ENCODE data around the gene ARPC5L. TPM values are rescaled to one million over a fixed set of nuclear protein-coding genes. Genes with fewer than 3 reads are reported as not detected.
A peak's percentile ranks its signal among the peaks of the same experiment; 100 is the strongest.

Gene ARPC5L
- total and polyA plus RNA-seq, 2 of the 13 experiments (the other 11 are each of a cell fraction or from before 2014, with no cell fraction given): 29.9 to 33.8 TPM

GRCh38 chr9:124854822-124855221 is 7.1 kb upstream of the ARPC5L start:
- 19% methylated on average over 7 of the region's 7 CpGs for WGBS (ENCODE audit: low lambda C conversion rate)
- H3K79me2 ChIP-seq (ENCODE audit: insufficient read depth, low read length): peaks cover 11% of the 10 kb centered on the region
- intact Hi-C loops (cut with micrococcal nuclease; ENCODE audit: unreplicated experiment): no loop called here
- DNase-seq (ENCODE audit: low spot score): no peak
- CTCF ChIA-PET (ENCODE audit: low intra/inter-chr PET ratio, low total read pairs): interaction anchor here (0.6 to 3.4 kb wide), 2 partner anchors 82 to 357 kb away, joined by 3 to 167 read pairs; partner anchors contain the start of gene NR6A1
- no peak for TF ChIP-seq ESRRA (CRISPR knock-in tag; IDR thresholded peaks at IDR 0.05; ENCODE audit: low read depth)
- no peak for TF ChIP-seq CC2D1A (CRISPR knock-in tag; IDR thresholded peaks at IDR 0.05)
- no peak for TF ChIP-seq ZNF3 (CRISPR knock-in tag; IDR thresholded peaks at IDR 0.05)
- no peak for TF ChIP-seq ZBTB21 (CRISPR knock-in tag; IDR thresholded peaks at IDR 0.05)
- no peak for TF ChIP-seq POLR2A (IDR thresholded peaks at IDR 0.05; ENCODE audit: insufficient read depth in 1 of 2, low read depth in 2 of 2, low read length in 2 of 2)
- TF ChIP-seq ZNF232 (CRISPR knock-in tag; IDR thresholded peaks at IDR 0.05; ENCODE audit: borderline replicate concordance): no peak
- TF ChIP-seq KLF6 (CRISPR knock-in tag; IDR thresholded peaks at IDR 0.05): no peak
- no peak for TF ChIP-seq HNRNPLL (IDR thresholded peaks at IDR 0.05; ENCODE audit: low read depth, low read length, poor library complexity, severe bottlenecking)
- TF ChIP-seq PAWR (CRISPR knock-in tag; IDR thresholded peaks at IDR 0.05; ENCODE audit: borderline replicate concordance): no peak
- TF ChIP-seq ELF4 (CRISPR knock-in tag; IDR thresholded peaks at IDR 0.05; ENCODE audit: borderline replicate concordance): no peak
- peaks cover 38% of the 10 kb centered on the region for H3K4me1 ChIP-seq (ENCODE audit: insufficient read depth, low read length)
- H3K27ac ChIP-seq (ENCODE audit: extremely low read length, insufficient read depth, low read length): no peak overlapping the region
- no peak for FAIRE-seq
- H3K4me2 ChIP-seq (ENCODE audit: low read depth, low read length): no peak overlapping the region
- ATAC-seq: no peak
- peaks cover 13 to 29% of the 10 kb centered on the region in 2 experiments for H3K36me3 ChIP-seq (replicated peaks in 1 of 2; ENCODE audit: control insufficient read depth in 1 of 2, insufficient read depth in 2 of 2, low read length in 2 of 2)
- no TSS peak for BruUV-seq (replicated peaks)
- peaks cover 26% of the 10 kb centered on the region for H4K20me1 ChIP-seq (ENCODE audit: insufficient read depth, low read length)
- POLR2A ChIA-PET: interaction anchor here (2.1 to 4.2 kb wide), 2 partner anchors 22 to 84 kb away, joined by 4 to 39 read pairs; partner anchors contain the start of gene NR6A1
- no peak overlapping the region for H3K4me3 ChIP-seq (replicated peaks in 1 of 3; ENCODE audit: insufficient read depth in 1 of 3, low read depth in 2 of 3, low read length in 3 of 3)
- in situ Hi-C loops (cut with HindIII; ENCODE audit: extremely low pct_ligation_motif_present, low pct_unique_long_range_greater_than_20kb): loop anchor here (5.0 kb wide), 1 partner anchor 83 kb away; the partner anchor contains the start of gene NR6A1
- H3K27me3 ChIP-seq (ENCODE audit: control insufficient read depth in 1 of 2, insufficient read depth in 2 of 2, low read length in 2 of 2): no peaks in the 10 kb centered on the region; a peak in 1 of 5 replicates
- no peak overlapping the region for H2AFZ ChIP-seq (ENCODE audit: low read length)
- no peak overlapping the region for H3K9ac ChIP-seq (ENCODE audit: insufficient read depth, low read depth, low read length)
- no peaks in the 10 kb centered on the region for H3K9me3 ChIP-seq (ENCODE audit: low read length)

DNA sequence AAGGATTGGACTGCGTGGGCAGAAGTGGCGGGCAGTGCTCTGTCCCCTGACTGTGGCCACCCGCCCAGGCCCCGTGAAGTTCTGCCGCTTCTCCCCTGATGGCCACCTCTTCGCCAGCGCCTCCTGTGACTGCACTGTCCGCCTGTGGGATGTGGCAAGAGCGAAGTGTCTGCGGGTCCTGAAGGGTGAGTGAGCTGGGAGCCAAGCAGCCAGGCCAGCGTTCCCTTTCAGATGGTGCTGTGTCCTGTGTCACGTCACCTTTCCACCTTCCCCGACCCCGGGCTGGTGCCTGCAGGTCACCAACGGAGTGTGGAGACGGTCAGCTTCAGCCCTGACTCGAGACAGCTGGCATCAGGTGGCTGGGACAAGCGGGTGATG is 6.4 kb upstream of the ARPC5L start:
- in situ Hi-C loops (cut with HindIII; ENCODE audit: extremely low pct_ligation_motif_present, low pct_unique_long_range_greater_than_20kb): no loop called here
- TF ChIP-seq ZNF547 (CRISPR knock-in tag; IDR thresholded peaks at IDR 0.05): 0 out of 2 replicates have a peak, but pooled peaks have one; percentile 4
- no peak for TF ChIP-seq HINFP (CRISPR knock-in tag; IDR thresholded peaks at IDR 0.05; ENCODE audit: low read depth)
- TF ChIP-seq, protein P1, sequence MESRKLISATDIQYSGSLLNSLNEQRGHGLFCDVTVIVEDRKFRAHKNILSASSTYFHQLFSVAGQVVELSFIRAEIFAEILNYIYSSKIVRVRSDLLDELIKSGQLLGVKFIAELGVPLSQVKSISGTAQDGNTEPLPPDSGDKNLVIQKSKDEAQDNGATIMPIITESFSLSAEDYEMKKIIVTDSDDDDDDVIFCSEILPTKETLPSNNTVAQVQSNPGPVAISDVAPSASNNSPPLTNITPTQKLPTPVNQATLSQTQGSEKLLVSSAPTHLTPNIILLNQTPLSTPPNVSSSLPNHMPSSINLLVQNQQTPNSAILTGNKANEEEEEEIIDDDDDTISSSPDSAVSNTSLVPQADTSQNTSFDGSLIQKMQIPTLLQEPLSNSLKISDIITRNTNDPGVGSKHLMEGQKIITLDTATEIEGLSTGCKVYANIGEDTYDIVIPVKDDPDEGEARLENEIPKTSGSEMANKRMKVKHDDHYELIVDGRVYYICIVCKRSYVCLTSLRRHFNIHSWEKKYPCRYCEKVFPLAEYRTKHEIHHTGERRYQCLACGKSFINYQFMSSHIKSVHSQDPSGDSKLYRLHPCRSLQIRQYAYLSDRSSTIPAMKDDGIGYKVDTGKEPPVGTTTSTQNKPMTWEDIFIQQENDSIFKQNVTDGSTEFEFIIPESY (CRISPR knock-in tag; IDR thresholded peaks at IDR 0.05): peak; percentile 28; the same call in 1 of the 2 replicates
- no peak for TF ChIP-seq MTA3 (CRISPR knock-in tag; IDR thresholded peaks at IDR 0.05)
- 0 out of 2 replicates have a peak, but pooled peaks have one; percentile 1 for TF ChIP-seq ZSCAN21 (CRISPR knock-in tag; IDR thresholded peaks at IDR 0.05; ENCODE audit: borderline replicate concordance)
- TF ChIP-seq ARNT2 (CRISPR knock-in tag; IDR thresholded peaks at IDR 0.05; ENCODE audit: low read depth): 0 out of 2 replicates have a peak, but pooled peaks have one; percentile 22
- FAIRE-seq: no peak
- Histone ChIP-seq H3K79me2 (ENCODE audit: insufficient read depth, low read length) (peaks cover 18% of the 10 kb centered on the region), H3K27ac (ENCODE audit: extremely low read length, insufficient read depth, low read length) (no peak overlapping the region), H3K4me1 (ENCODE audit: insufficient read depth, low read length) (peaks cover 41% of the 10 kb centered on the region), H3K27me3 (ENCODE audit: control insufficient read depth in 1 of 2, insufficient read depth in 2 of 2, low read length in 2 of 2) (no peaks in the 10 kb centered on the region; a peak in 1 of 5 replicates), H3K9ac (ENCODE audit: insufficient read depth, low read depth, low read length) (no peak overlapping the region), H3K4me2 (ENCODE audit: low read depth, low read length) (no peak overlapping the region), H3K36me3 (replicated peaks in 1 of 2; ENCODE audit: control insufficient read depth in 1 of 2, insufficient read depth in 2 of 2, low read length in 2 of 2) (peaks cover 17 to 36% of the 10 kb centered on the region in 2 experiments), H3K4me3 (replicated peaks in 1 of 3; ENCODE audit: insufficient read depth in 1 of 3, low read depth in 2 of 3, low read length in 3 of 3) (no peak overlapping the region), H2AFZ (ENCODE audit: low read length) (no peak overlapping the region), H4K20me1 (ENCODE audit: insufficient read depth, low read length) (peaks cover 33% of the 10 kb centered on the region), H3K9me3 (ENCODE audit: low read length) (no peaks in the 10 kb centered on the region)
- intact Hi-C loops (cut with micrococcal nuclease; ENCODE audit: unreplicated experiment): no loop called here
- 86% methylated on average over 11 of the region's 18 CpGs for WGBS (ENCODE audit: low lambda C conversion rate)
- no peak for DNase-seq (ENCODE audit: low spot score)
- ChIA-PET POLR2A (interaction anchor here (1.1 to 4.2 kb wide), 6 partner anchors 22 to 85 kb away, joined by 3 to 39 read pairs (median 3); partner anchors contain the start of genes NR6A1 and OLFML2A), CTCF (ENCODE audit: low intra/inter-chr PET ratio, low total read pairs) (interaction anchor here (1.2 to 1.4 kb wide), 2 partner anchors 81 to 84 kb away, joined by 10 to 16 read pairs; no protein-coding TSS in a partner anchor)
- peak; percentile 0; the same call in 2 of the 3 replicates for ATAC-seq
- BruUV-seq (replicated peaks): no TSS peak
